MCF 10A (cell line): ENCODE results near the gene ADIPOR1. TPM values are rescaled to one million over a fixed set of nuclear protein-coding genes. Genes with fewer than 3 reads are reported as not detected.

Experiments
- BruUV-seq: library from RNA; stranded (reverse); fragments of 400-500 nt; replicated peaks from 2 replicates; lab custom pipeline; 2021; lab: Mats Ljungman, UMichigan
- CTCF ChIA-PET: fragments of 300-600 bp; sonication (Branson Sonifier 250); formaldehyde crosslinking; extraction: SDS; loops from one replicate; lab custom pipeline; 2021; ENCODE audit warnings: antibody characterized with exemption, inconsistent platforms; lab: Yijun Ruan, JAX
- POLR2A ChIA-PET: fragments of 300-600, 350-650 bp; sonication (Branson Sonifier 250); formaldehyde crosslinking; extraction: SDS; loops from one replicate; lab custom pipeline; 2020; ENCODE audit warnings: antibody characterized with exemption, inconsistent platforms; lab: Yijun Ruan, JAX
- DNase-seq: peaks from one replicate; pipeline ENCODE4 v3.0.0-alpha.2; 2018; ENCODE audit not compliant: unreplicated experiment
- H3K27ac Mint-ChIP-seq: one replicate; pipeline ENCODE4 v1.8.0; 2022; ENCODE audit warnings: mild to moderate bottlenecking, low read depth, mixed read lengths; ENCODE audit not compliant: unreplicated experiment
- H3K27me3 Mint-ChIP-seq: one replicate; pipeline ENCODE4 v1.8.0; 2022; ENCODE audit warnings: mixed read lengths; ENCODE audit not compliant: insufficient read depth, unreplicated experiment
- H3K36me3 Mint-ChIP-seq: one replicate; pipeline ENCODE4 v1.8.0; 2022; ENCODE audit warnings: mild to moderate bottlenecking, moderate library complexity, mixed read lengths; ENCODE audit not compliant: insufficient read depth, unreplicated experiment
- H3K4me1 Mint-ChIP-seq: one replicate; pipeline ENCODE4 v1.8.0; 2022; ENCODE audit warnings: mixed read lengths; ENCODE audit not compliant: insufficient read depth, unreplicated experiment
- H3K4me3 Mint-ChIP-seq: one replicate; pipeline ENCODE4 v1.8.0; 2022; ENCODE audit warnings: mild to moderate bottlenecking, moderate library complexity, mixed read lengths; ENCODE audit not compliant: unreplicated experiment
- H3K9me3 Mint-ChIP-seq: one replicate; pipeline ENCODE4 v1.8.0; 2022; ENCODE audit warnings: mixed read lengths; ENCODE audit not compliant: unreplicated experiment
- CTCF ChIP-seq: fragments of 200-600 bp; IDR thresholded peaks from one replicate; pipeline ENCODE4 v1.8.0; 2022; ENCODE audit warnings: antibody characterized with exemption, mild to moderate bottlenecking; ENCODE audit not compliant: unreplicated experiment
- intact Hi-C: fragments of 100-400 bp; cut with micrococcal nuclease; formaldehyde crosslinking; loops from 2 replicates; pipeline ENCODE4 v1.14.1; 2022
- total RNA-seq: library from RNA; stranded (reverse); gene quantifications from 2 replicates; pipeline ENCODE4 v1.2.3, GENCODE V29; 2022

The ADIPOR1 gene
- total RNA-seq, 1 experiment from 2014 or later, result 157 TPM

- DNase-seq, result no peak
- H3K4me1 Mint-ChIP-seq, result peaks cover 14% of the 10 kb centered on the region
- H3K9me3 Mint-ChIP-seq, result no peaks in the 10 kb centered on the region
- ChIA-PET POLR2A (interaction anchor here (0.6 to 3.0 kb wide), 7 partner anchors 8 to 1415 kb away, joined by 3 to 13 read pairs (median 3); partner anchors contain the start of gene PCAT6), CTCF (interaction anchor here (0.6 to 0.7 kb wide), 2 partner anchors 214 to 819 kb away, joined by 3 read pairs; no protein-coding TSS in a partner anchor)
- no peak for TF ChIP-seq CTCF
- H3K27ac Mint-ChIP-seq, result no peak overlapping the region
- BruUV-seq, result no TSS peak
- H3K27me3 Mint-ChIP-seq, result peaks cover 7% of the 10 kb centered on the region
- peaks cover 11% of the 10 kb centered on the region for H3K36me3 Mint-ChIP-seq
- intact Hi-C loops, result no loop called here
- no peak overlapping the region for H3K4me3 Mint-ChIP-seq
Observed at GRCh38 chr1:203002951-203003350, 44.8 kb upstream of the ADIPOR1 start.

- peaks cover 16% of the 10 kb centered on the region for H3K27me3 Mint-ChIP-seq
- DNase-seq, result no peak
- H3K4me3 Mint-ChIP-seq, result no peak overlapping the region
- no TSS peak for BruUV-seq
- peaks cover 14% of the 10 kb centered on the region for H3K4me1 Mint-ChIP-seq
- TF ChIP-seq CTCF, result no peak
- ChIA-PET POLR2A (interaction anchor here (0.5 kb wide), 1 partner anchor 30 kb away, joined by 3 read pairs; no protein-coding TSS in a partner anchor), CTCF (interaction anchor here (0.6 to 0.7 kb wide), 3 partner anchors 14 to 287 kb away, joined by 3 to 4 read pairs (median 3); no protein-coding TSS in a partner anchor)
- intact Hi-C loops, result no loop called here
- H3K9me3 Mint-ChIP-seq, result no peaks in the 10 kb centered on the region
- H3K27ac Mint-ChIP-seq, result no peak overlapping the region
- H3K36me3 Mint-ChIP-seq, result peaks cover 9% of the 10 kb centered on the region
Observed at GRCh38 chr1:203001986-203002385, 43.9 kb upstream of the ADIPOR1 start.

- H3K27me3 Mint-ChIP-seq, result peaks cover 32% of the 10 kb centered on the region
- no peak for DNase-seq
- no TSS peak for BruUV-seq
- intact Hi-C loops, result no loop called here
- TF ChIP-seq CTCF, result no peak
- H3K9me3 Mint-ChIP-seq, result no peaks in the 10 kb centered on the region
- CTCF ChIA-PET, result interaction anchor here (0.5 to 4.2 kb wide), 32 partner anchors 11 to 835 kb away, joined by 3 to 54 read pairs (median 6); no protein-coding TSS in a partner anchor
- POLR2A ChIA-PET, result interaction anchor here (1.0 to 2.3 kb wide), 6 partner anchors 33 to 192 kb away, joined by 3 to 6 read pairs (median 5); partner anchors contain the start of genes CYB5R1 and KDM5B
- no peak overlapping the region for H3K27ac Mint-ChIP-seq
- H3K4me3 Mint-ChIP-seq, result no peak overlapping the region
- H3K4me1 Mint-ChIP-seq, result peaks cover 6% of the 10 kb centered on the region
- H3K36me3 Mint-ChIP-seq, result peaks cover 6% of the 10 kb centered on the region
Observed at GRCh38 chr1:203000217-203000944, 42.3 kb upstream of the ADIPOR1 start.
